Astrocyte of the cerebellum (primary cell): ENCODE measurements around the gene OSBPL10.

Experiments
- DNase-seq: peaks from one replicate; pipeline ENCODE4 v3.0.0-alpha.2; 2011; ENCODE audit warnings: low read depth
- H3K4me3 ChIP-seq: 2 replicates; pipeline ENCODE4 v1.5.1; 2011; ENCODE audit warnings: mild to moderate bottlenecking, low read depth, low read length, moderate library complexity
- in situ Hi-C: cut with HindIII; loops from 2 replicates; pipeline ENCODE4 v1.10.0; 2017; ENCODE audit warnings: low sequenced_read_pairs
- TF ChIP-seq, protein P1 (sequence below): IDR thresholded peaks from 2 replicates; pipeline ENCODE4 v1.5.1; 2012; ENCODE audit warnings: low read length, low read depth, moderate library complexity, mild to moderate bottlenecking; ENCODE audit errors: missing control alignments

OSBPL10 gene

DNA sequence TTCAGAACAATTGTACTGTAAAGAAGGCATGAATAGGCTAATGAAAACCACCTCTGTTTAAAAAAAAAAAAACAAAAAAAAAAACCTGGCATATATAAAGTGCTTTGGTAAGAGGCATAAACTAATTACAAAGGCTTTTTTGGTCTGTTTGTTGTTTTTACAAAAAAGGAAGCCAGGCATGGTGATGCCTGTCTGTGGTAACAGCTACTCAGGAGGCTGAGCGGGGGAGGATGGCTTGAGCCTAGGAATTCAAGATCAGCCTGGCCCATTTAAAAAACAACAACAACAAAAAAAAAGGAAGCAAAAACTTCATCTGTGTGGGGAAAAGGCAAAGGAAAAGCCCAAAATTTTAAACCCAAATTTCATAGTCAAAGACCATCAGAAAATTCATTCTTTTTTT, 47.0 kb downstream of the OSBPL10 start:
- TF ChIP-seq, protein P1, sequence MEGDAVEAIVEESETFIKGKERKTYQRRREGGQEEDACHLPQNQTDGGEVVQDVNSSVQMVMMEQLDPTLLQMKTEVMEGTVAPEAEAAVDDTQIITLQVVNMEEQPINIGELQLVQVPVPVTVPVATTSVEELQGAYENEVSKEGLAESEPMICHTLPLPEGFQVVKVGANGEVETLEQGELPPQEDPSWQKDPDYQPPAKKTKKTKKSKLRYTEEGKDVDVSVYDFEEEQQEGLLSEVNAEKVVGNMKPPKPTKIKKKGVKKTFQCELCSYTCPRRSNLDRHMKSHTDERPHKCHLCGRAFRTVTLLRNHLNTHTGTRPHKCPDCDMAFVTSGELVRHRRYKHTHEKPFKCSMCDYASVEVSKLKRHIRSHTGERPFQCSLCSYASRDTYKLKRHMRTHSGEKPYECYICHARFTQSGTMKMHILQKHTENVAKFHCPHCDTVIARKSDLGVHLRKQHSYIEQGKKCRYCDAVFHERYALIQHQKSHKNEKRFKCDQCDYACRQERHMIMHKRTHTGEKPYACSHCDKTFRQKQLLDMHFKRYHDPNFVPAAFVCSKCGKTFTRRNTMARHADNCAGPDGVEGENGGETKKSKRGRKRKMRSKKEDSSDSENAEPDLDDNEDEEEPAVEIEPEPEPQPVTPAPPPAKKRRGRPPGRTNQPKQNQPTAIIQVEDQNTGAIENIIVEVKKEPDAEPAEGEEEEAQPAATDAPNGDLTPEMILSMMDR = no peak
- in situ Hi-C loops = no loop called here
- H3K4me3 ChIP-seq = no peak overlapping the region
- DNase-seq = peak; percentile 11

DNA sequence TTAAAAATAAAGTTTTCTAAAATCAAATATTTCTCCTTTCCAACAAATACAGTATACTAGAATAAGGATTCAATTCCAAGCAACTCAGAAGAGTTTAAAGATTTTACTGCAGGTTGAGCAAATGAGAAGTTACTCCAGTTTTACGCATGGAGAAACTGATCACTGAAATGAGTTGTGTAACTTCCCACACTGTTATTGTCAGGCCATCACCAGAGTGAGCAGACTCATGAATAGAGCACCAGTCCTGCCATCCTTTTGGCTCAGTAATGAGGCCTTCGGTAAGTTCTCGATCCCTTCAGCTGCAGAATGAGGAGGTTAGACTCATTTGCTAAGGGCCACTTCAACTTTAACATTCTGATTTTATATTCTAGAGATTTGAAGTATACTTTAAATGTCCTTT, 48.1 kb downstream of the OSBPL10 start:
- H3K4me3 ChIP-seq = no peak overlapping the region
- in situ Hi-C loops = no loop called here
- no peak for DNase-seq
- TF ChIP-seq, protein P1 = no peak

DNA sequence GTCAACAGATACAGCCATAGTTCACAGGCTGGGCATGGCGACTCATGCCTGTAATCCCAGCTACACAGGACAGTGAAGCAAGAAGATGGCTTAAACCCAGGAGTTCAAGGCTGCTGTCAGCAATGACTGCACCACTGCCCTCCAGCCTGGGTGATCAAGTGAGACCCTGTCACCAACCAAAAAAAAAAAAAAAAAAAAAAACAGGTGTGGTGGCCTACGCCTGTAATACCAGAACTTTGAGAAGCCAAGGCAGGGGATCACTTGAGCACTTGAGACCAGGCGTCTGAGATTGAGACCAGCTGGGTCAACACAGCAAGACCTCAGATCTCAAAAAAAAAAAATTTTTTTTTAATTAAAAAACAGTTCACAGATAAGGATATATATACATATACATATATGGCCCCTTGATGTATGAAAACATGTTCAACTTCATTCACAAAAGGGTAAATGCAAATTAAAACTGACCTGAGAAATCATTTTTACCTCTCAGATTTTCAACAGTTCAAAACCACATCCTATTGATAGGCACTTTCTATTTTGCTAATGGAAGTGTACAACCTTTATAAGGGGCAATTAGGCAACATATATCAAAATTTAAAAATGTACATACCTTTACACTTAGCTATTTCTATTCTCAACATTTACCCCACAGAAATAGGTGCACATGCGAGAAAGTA, 51.1 kb downstream of the OSBPL10 start:
- TF ChIP-seq, protein P1 = no peak
- no peak overlapping the region for H3K4me3 ChIP-seq
- in situ Hi-C loops = no loop called here
- no peak for DNase-seq

DNA sequence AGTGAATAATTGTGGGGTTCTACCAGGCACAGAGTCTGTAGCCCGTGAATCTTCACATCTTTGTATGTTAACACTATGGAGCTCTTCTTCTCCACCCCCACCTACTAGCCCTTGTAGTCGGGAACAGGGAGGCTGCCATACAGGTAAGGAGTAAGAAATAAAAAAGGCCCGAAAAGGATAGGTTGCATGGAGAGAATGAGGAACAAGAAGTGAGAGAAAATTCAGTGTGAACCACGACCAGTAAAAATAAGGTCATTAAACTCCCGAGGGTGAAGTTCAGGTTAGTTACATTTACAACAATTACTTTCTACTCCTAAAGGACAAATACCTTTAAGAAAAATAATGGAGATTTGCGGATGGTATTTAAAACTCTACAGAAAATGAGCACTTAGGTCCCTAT, 53.3 kb downstream of the OSBPL10 start:
- in situ Hi-C loops = no loop called here
- DNase-seq = no peak
- H3K4me3 ChIP-seq = no peak overlapping the region
- TF ChIP-seq, protein P1 = no peak

DNA sequence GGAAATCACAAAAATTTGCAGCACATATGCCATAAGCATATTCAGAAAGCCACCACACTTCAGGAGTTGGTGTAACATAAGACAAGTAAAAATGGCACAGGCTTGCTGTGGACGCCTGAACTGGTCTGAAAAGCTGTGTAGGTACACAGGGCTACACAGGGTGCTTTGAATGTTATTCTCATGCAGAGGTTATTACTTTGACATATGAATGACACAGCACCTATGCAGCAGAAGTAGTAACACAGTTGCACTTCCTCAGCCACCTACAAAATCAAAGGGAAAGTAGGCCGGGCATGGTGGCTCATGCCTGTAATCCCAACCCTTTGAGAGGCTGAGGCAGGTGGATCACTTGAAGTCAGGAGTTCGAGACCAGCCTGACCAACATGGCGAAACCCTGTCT, 54.5 kb downstream of the OSBPL10 start:
- no peak overlapping the region for H3K4me3 ChIP-seq
- TF ChIP-seq, protein P1 = no peak
- in situ Hi-C loops = no loop called here
- no peak for DNase-seq

DNA sequence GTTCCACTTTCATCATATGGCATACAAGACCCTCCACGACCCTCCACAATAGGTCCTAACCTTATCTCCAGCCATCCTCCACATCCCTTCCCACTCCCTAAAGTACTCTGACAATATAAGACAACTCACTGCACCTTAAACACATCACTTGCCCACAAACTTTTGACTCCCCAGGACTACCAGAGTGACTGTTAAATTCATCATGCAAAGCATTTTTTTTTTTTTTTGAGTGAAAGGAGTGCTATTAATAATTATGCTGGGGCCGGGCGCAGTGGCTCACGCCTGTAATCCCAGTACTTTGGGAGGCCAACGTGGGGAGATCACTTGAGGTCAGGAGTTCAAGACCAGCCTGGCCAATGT, 55.8 kb downstream of the OSBPL10 start:
- TF ChIP-seq, protein P1 = no peak

More for the DNA sequence above, 55.8 kb downstream of the OSBPL10 start:
- H3K4me3 ChIP-seq = no peak overlapping the region
- DNase-seq = no peak
- in situ Hi-C loops = no loop called here
